ENCODE measurements around the gene RAC2. TPM values are rescaled to one million over a fixed set of nuclear protein-coding genes. Genes with fewer than 3 reads are reported as not detected.
A peak's percentile ranks its signal among the peaks of the same experiment; 100 is the strongest.

RAC2 gene
- total RNA-seq, 1 donor from 2014 or later: 11.2 TPM

DNA sequence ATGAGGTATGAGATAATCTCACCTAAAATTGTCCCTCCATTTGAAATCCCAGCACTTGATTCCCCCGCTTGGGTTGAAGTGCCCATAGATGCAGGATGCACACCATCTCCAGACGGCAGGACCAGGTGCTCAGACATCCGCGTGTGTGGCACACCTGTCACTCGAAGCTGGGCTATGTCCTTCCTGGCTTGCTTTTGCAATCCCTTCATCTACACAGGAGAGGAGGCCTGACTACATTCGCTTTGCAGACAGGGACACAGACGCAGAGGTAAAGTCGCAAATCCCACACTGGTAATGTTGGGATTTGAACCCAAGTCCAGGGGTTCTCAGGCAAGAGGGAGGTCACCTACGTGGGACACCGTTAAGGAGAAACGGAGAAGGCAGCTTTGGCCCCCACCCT is 31.1 kb upstream of the RAC2 start:
- no peak for DNase-seq

- no peak for DNase-seq
These were observed 30.4 kb upstream of the RAC2 start for GRCh38 chr22:37274380-37274862.

- DNase-seq: no peak
These were observed 29.8 kb upstream of the RAC2 start for GRCh38 chr22:37273846-37274225.

GRCh38 chr22:37273126-37273845 is 29.2 kb upstream of the RAC2 start:
- DNase-seq: peak; percentile 32

DNA sequence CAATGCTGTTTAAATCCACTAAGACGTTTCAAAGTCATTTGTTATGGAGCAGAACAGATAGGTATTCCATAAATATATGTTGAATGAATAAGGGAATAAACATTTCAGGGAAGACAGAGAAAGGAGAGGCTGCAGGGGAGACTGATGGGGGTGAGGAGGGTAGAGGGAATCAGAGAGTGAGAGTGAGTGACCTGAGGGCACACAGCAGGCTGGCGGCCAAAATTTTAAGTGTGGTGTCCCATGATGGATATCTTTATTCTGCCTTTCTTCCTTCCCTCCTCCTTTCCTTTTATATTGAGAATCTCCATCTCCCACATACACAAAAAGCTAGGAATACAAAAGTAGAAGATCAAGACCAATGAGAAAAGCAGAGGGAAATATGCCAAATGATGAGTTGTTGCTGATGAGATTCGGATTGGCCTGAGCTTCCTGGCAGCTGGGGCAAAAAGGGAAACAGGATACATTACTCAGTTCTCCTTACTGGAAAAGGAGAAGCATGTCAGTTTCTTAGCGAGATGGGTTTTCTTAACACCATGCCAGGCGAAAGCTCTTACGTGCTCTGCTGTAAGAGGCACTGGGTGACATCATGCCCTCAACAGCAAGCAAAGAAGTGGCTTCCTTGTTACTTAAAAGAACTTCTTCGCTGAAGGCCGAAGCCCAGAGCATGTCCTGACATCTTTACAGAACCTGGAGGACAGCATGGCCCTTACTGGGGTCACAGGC is 27.0 kb upstream of the RAC2 start:
- DNase-seq: peak; percentile 55

GRCh38 chr22:37269936-37270678 is 26.0 kb upstream of the RAC2 start:
- no peak for DNase-seq

DNA sequence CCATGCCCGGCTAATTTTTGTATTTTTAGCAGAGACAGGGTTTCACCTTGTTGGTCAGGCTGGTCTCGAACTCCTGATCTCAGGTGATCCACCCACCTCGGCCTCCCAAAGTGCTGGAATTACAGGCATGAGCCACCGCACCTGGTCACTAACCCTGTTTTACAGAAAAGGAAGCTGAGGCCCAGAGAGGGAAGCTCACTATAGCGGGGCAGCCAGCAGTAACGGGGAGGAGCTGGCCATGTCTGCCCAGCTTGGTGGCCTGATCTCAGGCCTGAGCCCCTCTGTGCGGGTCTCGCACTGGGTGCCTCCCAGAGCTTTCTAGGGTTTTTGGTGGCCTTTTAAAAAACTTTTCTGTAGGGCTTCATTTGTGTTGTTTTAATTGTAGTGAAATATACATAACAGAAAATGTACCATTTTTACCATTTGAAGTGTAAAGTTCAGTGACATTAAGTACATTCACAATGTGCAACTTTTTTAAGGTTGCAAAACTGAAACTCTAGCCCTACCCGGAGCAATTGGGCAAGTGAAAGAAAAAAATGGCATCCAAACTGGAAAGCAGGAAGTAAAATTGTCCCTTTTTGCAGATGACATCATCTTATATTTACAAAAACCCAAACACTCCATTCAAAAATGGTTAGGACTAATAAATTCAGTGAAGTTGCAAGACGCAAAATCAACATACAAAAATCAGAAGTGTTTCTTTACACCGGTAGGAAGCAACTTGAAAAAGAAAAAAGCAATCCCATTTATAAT is 23.8 kb upstream of the RAC2 start:
- no peak for DNase-seq

GRCh38 chr22:37267135-37267587 is 23.1 kb upstream of the RAC2 start:
- DNase-seq: peak; percentile 60

DNA sequence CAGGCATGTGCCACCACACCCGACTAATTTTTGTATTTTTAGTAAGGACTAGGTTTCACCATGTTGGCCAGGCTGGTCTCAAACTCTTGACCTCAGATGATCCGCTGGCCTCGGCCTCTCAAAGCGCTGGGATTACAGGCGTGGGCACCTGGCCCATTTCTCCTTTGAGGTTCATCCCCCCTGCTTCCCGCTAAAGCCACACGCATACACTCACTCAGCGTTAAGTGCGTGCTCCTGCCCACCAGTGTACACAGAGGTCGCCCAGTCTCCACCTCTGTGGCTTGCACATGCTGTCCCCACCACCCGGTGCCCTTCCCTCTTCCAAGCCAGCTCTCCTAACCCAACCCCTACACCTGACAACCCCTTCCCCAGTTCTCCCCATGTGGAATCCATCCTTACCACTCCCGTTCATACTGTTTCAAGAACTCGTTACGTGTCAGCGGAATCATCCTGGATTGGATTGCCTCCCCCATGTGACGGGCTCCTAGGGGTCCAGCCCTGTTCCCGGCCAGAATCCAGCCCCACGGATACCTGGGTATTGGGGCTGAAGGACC is 22.6 kb upstream of the RAC2 start:
- no peak for DNase-seq

- no peak for DNase-seq
These were observed 20.2 kb upstream of the RAC2 start for GRCh38 chr22:37263966-37264887.

DNA sequence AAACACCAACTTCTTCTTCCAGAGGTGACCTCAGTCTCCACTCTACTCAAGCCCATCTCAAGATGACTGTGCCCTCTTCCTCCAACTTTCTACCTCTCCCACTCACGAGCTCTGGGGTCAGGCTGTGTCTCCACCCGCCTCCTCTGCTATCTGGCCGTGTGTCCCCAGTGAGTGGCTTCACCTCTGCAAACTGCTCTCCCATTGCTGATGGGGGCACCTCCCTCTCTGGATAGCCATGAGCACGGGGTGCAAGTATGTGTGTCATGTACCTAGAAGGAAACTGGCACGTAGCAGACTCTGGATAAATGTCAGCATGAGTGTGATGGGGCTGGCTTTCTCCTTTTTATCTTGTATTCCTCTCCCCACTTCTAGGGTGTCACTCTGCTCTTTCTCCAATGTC is 18.3 kb upstream of the RAC2 start:
- DNase-seq: no peak

GRCh38 chr22:37260901-37261336 is 16.9 kb upstream of the RAC2 start:
- peak; percentile 77 for DNase-seq

DNA sequence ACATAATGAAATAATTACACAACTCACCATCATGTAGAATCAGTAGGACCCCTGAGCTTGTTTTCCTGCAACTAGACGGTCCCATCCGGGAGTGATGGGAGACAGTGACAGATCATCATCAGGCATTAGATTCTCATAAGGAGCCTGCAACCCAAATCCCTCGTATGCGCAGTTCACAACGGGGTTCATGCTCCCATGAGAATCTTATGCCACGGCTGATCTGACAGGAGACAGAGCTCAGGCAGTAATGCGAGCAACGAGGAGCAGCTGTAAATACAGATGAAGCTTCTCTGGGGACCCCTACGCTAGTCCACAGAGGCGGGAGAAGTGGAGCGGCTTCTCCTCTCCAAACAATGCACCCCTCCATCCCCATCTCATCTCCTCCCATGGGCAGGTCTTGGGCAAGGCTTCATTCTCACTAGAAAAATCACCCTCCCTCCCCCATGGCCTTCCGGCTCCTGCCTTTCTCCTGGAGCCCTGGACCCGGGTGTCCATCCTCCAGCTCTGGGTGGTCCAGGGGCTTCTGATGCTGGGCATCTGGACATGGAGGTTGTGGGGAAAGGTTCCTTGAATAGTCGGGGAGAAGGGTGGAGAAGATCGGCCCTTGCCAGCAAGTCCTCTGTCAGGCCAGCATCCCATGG is 16.2 kb upstream of the RAC2 start:
- no peak for DNase-seq

- DNase-seq: peak; percentile 81
These were observed 15.5 kb upstream of the RAC2 start for GRCh38 chr22:37259540-37260029.

GRCh38 chr22:37258753-37259401 is 14.8 kb upstream of the RAC2 start:
- DNase-seq: no peak

DNA sequence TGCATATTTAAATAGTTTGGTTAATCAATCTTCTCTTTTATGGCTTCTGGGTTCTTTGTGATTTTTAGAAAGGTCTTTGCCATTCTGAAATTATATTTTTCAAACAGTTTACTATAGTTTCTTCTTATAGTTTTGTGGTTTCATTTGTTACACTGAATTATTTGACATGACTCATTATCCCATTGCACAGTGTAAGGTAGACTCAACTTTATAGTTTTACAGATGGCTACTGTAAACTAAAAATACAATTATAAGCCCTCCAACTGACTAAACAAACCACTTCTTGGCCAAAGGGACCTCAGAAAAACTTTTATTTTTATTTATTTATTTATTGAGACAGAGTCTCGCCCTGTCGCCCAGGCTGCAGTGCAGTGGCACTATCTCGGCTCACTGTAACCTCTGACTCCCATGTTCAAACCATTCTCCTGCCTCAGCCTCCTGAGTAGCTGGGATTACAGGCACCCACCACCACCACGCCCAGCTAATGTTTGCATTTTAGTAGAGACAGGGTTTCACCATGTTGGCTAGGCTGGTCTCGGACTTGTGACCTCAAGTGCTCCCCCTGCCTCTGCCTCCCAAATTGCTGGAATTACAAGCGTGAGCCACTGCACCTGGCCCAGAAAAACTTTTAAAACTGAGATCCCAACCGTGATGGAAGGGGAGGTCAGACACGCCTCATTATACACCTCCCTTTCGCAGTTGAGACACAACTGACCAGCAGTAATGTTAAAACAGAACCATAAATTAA is 14.1 kb upstream of the RAC2 start:
- no peak for DNase-seq

DNA sequence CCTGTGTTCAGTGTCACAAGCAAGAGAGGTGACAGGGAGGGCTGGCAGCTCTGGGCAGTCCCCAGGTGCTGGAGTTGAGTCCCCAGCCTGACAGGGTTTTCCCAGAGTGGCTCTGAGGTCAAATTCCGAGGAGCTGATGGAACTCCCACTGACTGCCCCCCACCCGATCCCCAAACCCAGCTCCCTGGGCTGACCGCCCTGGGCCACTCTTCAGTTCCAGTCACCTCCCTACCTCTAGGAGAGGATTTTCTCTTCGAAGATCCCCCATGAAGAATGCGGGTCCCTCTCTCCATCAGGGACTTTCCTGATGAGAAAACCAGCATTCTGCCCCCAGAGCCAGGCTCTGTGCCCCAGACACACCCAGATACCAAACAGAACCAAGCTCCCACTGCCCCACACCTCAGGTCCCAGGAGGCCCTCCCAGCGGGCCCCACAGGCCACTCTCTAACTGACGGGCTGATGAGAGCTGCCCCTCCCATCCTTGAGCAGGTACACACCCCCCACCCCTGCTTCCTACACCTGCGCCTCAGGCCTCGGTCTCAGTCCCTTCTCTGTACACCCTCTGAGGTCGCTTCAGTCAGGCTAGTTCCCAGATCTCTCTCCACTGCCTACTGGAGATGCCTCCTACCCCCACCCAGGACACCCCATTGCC is 12.1 kb upstream of the RAC2 start:
- DNase-seq: no peak

DNA sequence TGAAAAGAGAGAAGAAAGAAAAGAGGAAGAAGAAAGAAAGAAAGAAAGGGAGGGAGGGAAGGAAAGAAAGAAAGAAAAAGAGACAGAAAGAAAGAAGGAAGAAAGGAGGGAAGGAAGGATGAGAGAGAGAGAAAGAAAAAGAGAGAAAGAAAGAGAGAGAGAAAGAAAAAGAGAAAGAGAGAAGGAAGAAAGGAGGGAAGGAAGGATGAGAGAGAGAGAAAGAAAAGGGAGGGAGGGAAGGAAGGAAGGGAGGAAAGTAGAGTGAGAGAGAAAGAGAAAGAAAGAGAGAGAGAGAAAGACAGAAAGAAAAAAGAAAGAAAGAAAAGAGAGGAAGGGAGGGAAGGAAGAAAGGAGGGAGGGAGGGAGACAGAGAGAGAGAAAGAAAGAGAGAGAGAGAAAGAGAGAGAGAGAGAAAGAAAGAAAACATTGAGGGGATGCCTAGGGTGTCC is 11.5 kb upstream of the RAC2 start:
- DNase-seq: no peak

GRCh38 chr22:37254867-37255233 is 10.8 kb upstream of the RAC2 start:
- peak; percentile 91 for DNase-seq
